SK-N-MC (cell line): ENCODE results near the gene KRTAP12-4.
A peak's percentile ranks its signal among the peaks of the same experiment; 100 is the strongest.
"Not testable (repeated sequence)": the region's sequence is repeated elsewhere in the genome, so short reads cannot be mapped to it uniquely, and the experiment has no call there.

Source experiments
- DNase-seq: peaks from one replicate; pipeline ENCODE4 v3.0.0-alpha.2; 2011; ENCODE audit warnings: low read depth, low spot score
- H3K27ac ChIP-seq: fragments of 200-600 bp; sonication (generic); 2 replicates; pipeline ENCODE4 v1.5.1; 2016; ENCODE audit warnings: mixed run types
- H3K36me3 ChIP-seq: fragments of 200-600 bp; sonication (generic); 2 replicates; pipeline ENCODE4 v1.6.1; 2017; ENCODE audit warnings: antibody characterized with exemption, low read length, mixed read lengths; ENCODE audit not compliant: insufficient read depth
- H3K4me3 ChIP-seq: fragments of 200-600 bp; sonication (generic); 2 replicates; pipeline ENCODE4 v1.5.1; 2016
- H3K9ac ChIP-seq: fragments of 200-600 bp; sonication (generic); 2 replicates; pipeline ENCODE4 v1.8.0; 2017; ENCODE audit warnings: mixed run types, mixed read lengths; ENCODE audit not compliant: insufficient read length
- H3K9me3 ChIP-seq: fragments of 200-600 bp; sonication (generic); 2 replicates; pipeline ENCODE4 v1.6.1; 2017; ENCODE audit warnings: low read depth, mild to moderate bottlenecking, antibody characterized with exemption, low read length, moderate library complexity, mixed read lengths
- EZH2 ChIP-seq: fragments of 200-600 bp; sonication (generic); IDR thresholded peaks from one replicate; pipeline ENCODE4 v1.6.1; 2017; ENCODE audit warnings: antibody characterized with exemption
- FOXP2 ChIP-seq: optimal IDR thresholded peaks from 2 replicates; pipeline ENCODE3; 2011; ENCODE audit warnings: mild to moderate bottlenecking, moderate library complexity; ENCODE audit not compliant: insufficient read depth; ENCODE audit errors: extremely low read length, control extremely low read depth
- POLR2AphosphoS5 ChIP-seq: IDR thresholded peaks from 2 replicates; pipeline ENCODE4 v1.6.1; 2012; ENCODE audit warnings: mild to moderate bottlenecking, low read depth, low read length, borderline replicate concordance

Gene KRTAP12-4

DNA sequence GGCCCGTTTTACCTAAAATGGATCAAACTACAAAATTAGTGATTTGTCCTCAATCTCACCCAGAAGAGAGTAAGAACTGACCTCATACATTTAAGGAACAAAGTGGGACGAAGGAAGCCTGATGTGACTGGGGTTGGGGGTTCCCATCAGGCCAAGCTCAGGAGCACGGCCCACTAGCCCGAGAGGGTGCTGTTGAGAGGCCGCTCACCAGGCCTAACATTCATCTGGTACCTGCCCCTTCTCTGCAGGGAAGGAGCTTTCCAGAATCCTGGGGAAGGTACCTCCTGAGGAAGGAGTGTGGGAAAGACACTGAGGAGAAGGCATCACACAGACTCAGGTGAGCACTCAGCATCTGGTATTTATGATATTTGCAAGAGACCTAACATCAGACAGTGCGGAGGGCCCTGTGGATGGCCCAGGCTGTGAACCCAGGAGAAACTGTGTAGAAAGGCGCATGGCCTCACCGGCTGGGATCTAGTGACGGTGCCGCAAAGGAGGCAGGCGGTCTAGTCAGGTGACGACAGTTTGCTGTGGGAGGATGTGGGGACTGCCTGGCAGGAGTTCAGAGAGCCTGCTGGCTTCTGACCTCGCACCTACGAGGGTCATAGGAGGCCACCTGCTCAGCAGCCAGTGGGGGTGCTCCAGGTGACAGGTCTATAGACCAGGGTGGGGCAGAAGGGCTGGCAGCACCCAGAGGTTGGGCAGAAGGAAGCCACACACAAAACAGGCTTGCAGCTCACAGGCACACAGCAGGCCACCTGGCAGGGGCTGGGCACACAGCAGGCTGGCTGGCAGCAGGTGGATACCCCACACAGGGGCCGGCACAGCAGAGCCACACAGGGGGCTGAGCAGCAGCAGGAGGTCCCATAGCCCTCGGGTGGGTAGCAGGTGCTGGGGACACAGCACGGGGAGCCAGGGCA is 543 bp downstream of the KRTAP12-4 start:
- Histone ChIP-seq H3K4me3 (no peak overlapping the region), H3K9me3 (peaks cover 2% of the 10 kb centered on the region; the same call in 1 of the 2 replicates), H3K36me3 (peaks cover 30% of the 10 kb centered on the region; the same call in 1 of the 2 replicates), H3K9ac (no peak overlapping the region), H3K27ac (no peak overlapping the region)
- TF ChIP-seq EZH2 (no peak), FOXP2 (no peak), POLR2AphosphoS5 (no peak)
- DNase-seq: no peak

- Histone ChIP-seq H3K36me3 (peaks cover 23% of the 10 kb centered on the region; the same call in 1 of the 2 replicates), H3K27ac (no peak overlapping the region), H3K9me3 (peaks cover 2% of the 10 kb centered on the region; the same call in 1 of the 2 replicates), H3K4me3 (no peak overlapping the region), H3K9ac (no peak overlapping the region)
- TF ChIP-seq POLR2AphosphoS5 (no peak), EZH2 (no peak), FOXP2 (no peak)
- no peak for DNase-seq
These were observed 1.3 kb downstream of the KRTAP12-4 start for GRCh38 chr21:44653123-44653522.

DNA sequence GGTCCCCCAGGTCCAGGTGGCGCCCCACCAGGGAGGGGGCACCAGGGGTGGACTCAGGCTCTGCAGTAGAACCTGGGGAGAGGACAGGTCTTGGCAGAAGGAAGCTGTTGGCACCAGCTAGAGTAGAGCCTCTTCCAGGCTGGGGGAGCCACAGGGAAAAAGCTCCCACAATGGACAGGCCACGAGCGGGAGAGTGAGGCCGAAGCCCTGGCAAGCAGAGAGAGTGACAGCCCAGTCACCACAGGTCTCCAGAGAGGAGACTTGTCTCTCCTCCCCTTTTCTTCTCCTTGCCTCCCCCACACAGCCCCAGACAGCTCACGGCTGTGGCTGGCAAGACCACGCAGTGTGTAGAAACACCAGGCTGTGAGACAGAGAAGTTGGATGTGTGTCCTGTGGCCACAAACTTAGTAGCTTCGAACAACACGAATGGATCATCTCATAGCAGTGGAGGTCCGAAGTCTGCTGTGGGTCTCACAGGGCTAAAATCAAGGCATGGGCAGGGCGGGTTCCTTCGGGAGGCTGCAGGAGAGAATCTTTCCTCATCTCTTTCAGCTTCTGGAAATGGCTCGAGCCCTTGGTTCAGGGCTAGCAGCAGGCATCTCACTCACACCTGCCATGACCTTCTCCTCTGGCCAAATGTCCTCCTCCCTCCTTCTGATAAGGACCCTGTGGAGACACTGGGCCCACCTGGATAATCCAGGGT is 3.3 kb downstream of the KRTAP12-4 start:
- H3K27ac ChIP-seq: no peak overlapping the region
- DNase-seq: no peak
- H3K4me3 ChIP-seq: no peak overlapping the region
- no peak overlapping the region for H3K9ac ChIP-seq
- no peak for TF ChIP-seq POLR2AphosphoS5
- TF ChIP-seq FOXP2: no peak
- TF ChIP-seq EZH2: no peak
- H3K36me3 ChIP-seq: peaks cover 3% of the 10 kb centered on the region; the same call in 1 of the 2 replicates
- H3K9me3 ChIP-seq: no peaks in the 10 kb centered on the region

GRCh38 chr21:44650265-44650972 is 4.0 kb downstream of the KRTAP12-4 start:
- Histone ChIP-seq H3K4me3 (no peak overlapping the region), H3K9ac (no peak overlapping the region), H3K36me3 (no peaks in the 10 kb centered on the region; the same call in 1 of the 2 replicates), H3K27ac (no peak overlapping the region), H3K9me3 (no peaks in the 10 kb centered on the region; the same call in 1 of the 2 replicates)
- TF ChIP-seq POLR2AphosphoS5 (no peak), FOXP2 (no peak), EZH2 (no peak)
- DNase-seq: no peak

GRCh38 chr21:44649521-44650100 is 4.8 kb downstream of the KRTAP12-4 start:
- TF ChIP-seq FOXP2 (no peak), EZH2 (no peak), POLR2AphosphoS5 (no peak)
- DNase-seq: no peak
- Histone ChIP-seq H3K9ac (no peak overlapping the region), H3K4me3 (no peak overlapping the region), H3K36me3 (peaks cover 3% of the 10 kb centered on the region), H3K27ac (no peak overlapping the region), H3K9me3 (peaks cover 2% of the 10 kb centered on the region; the same call in 1 of the 2 replicates)

DNA sequence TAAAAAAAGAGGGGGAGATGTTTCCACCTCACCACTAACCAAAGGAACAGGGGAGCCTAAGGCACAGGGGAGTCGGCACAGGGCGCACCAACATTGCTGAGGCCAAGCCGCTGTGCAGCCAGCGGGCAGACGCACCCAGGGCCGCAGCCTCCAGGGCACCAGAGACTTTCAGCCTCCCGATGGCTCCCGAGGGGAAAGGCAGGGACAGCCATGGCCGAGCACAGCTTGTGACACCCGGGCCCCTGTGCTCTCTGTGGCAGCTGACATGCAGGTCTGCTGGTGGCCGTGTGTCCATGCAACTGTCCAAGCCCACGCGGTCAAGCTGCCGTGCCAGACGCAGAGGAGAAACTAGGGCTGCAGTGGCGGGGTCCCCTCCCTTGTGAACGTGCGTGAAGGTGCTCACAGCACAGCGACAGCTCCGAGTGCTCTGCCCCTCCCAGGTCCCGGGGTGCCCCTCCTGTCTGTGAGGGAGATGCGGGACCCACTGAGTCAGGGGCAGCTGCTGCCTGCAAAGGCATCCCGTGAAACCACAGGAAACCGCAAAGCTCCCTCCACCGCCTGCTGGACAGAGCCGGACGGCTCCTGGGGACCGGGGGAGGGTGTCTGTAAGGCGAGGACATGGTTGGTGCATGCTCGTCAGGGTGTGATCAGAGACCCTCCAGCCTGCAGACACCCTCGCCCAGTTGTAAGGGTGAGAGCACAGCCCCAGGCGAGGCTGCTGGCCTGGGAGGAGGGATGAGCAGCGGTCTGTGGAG is 5.7 kb downstream of the KRTAP12-4 start:
- Histone ChIP-seq H3K4me3 (no peak overlapping the region), H3K9ac (no peak overlapping the region), H3K36me3 (peaks cover 10% of the 10 kb centered on the region), H3K27ac (no peak overlapping the region), H3K9me3 (peaks cover 6% of the 10 kb centered on the region; the same call in 1 of the 2 replicates)
- TF ChIP-seq POLR2AphosphoS5 (no peak), FOXP2 (no peak), EZH2 (no peak)
- DNase-seq: no peak

- Histone ChIP-seq H3K9ac (no peak overlapping the region), H3K27ac (peak overlapping the region; percentile 64; the same call in 1 of the 2 replicates), H3K9me3 (peaks cover 6% of the 10 kb centered on the region; the same call in 1 of the 2 replicates), H3K4me3 (no peak overlapping the region), H3K36me3 (peaks cover 10% of the 10 kb centered on the region)
- TF ChIP-seq FOXP2 (no peak), EZH2 (no peak), POLR2AphosphoS5 (no peak)
- DNase-seq: no peak
These were observed 7.3 kb downstream of the KRTAP12-4 start for GRCh38 chr21:44647222-44647552.

DNA sequence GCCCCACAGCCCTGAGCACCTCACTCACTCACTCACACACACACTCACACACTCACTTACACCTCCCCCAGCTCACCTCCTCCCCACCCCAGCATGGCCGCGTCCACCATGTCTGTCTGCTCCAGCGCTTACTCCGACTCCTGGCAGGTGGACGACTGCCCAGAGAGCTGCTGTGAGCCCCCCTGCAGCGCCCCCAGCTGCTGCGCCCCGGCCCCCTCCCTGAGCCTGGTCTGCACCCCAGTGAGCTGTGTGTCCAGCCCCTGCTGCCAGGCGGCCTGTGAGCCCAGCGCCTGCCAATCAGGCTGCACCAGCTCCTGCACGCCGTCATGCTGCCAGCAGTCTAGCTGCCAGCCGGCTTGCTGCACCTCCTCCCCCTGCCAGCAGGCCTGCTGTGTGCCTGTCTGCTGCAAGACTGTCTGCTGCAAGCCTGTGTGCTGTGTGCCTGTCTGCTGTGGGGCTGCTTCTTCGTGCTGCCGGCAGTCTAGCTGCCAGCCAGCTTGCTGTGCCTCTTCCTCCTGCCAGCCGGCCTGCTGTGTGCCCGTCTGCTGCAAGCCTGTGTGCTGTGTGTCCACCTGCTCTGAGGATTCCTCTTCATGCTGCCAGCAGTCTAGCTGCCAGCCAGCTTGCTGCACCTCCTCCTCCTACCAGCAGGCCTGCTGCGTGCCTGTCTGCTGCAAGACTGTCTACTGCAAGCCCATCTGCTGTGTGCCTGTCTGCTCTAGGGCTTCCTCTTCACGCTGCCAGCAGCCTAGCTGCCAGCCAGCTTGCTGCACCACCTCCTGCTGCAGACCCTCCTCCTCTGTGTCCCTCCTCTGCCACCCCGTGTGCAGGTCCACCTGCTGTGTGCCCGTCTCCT is 7.9 kb downstream of the KRTAP12-4 start, which contains the start of gene KRTAP10-11:
TSS of gene KRTAP10-11 (plus strand) at position 49 of the 856 bp plus-strand sequence. CDS start at position 94, 45 bp downstream.
- H3K9ac ChIP-seq, H3K9me3 ChIP-seq, H3K36me3 ChIP-seq, DNase-seq, H3K4me3 ChIP-seq: not testable (repeated sequence)
- peak within 1 kb of the TSS; percentile 64; the same call in 1 of the 2 replicates for H3K27ac ChIP-seq
